HCT116 (cell line): ENCODE data around the gene CD109. TPM values are rescaled to one million over a fixed set of nuclear protein-coding genes. Genes with fewer than 3 reads are reported as not detected.

Experiments used
- ATAC-seq: fragments of 200-7000 bp; cut with Tn5 transposase; 2 replicates; pipeline ENCODE4 v1.9.1; 2020; ENCODE audit warnings: mild to moderate bottlenecking, moderate library complexity
- BruUV-seq: library from RNA; stranded (reverse); fragments of 400-500 nt; replicated peaks from 2 replicates; lab custom pipeline; 2021; lab: Mats Ljungman, UMichigan
- CTCF ChIA-PET: fragments of 300-600 bp; sonication (Branson Sonifier 250); formaldehyde crosslinking; loops from one replicate; lab custom pipeline; 2021; ENCODE audit warnings: antibody characterized with exemption; lab: Charles Lee
- POLR2A ChIA-PET: fragments of 300-600, 350-600 bp; sonication (Branson Sonifier 250); formaldehyde crosslinking; loops from one replicate; lab custom pipeline; 2021; ENCODE audit warnings: antibody characterized with exemption; lab: Charles Lee
- RAD21 ChIA-PET, 2 experiments: fragments of 300-600 bp; sonication (Branson Sonifier 250); formaldehyde crosslinking; loops; one replicate each; lab custom pipeline; 2023; ENCODE audit warnings: low total read pairs in 2 of 2; ENCODE audit not compliant: uncharacterized antibody in 2 of 2, unreplicated experiment in 2 of 2, low non-redundant PET in 1 of 2; lab: Charles Lee
- DNase-seq: peaks from one replicate; pipeline ENCODE4 v3.0.0-alpha.2; 2010; ENCODE audit warnings: low read depth, low spot score
- H2AFZ ChIP-seq: fragments of 200-600 bp; shearing (Covaris generic), sonication (generic); 2 replicates; pipeline ENCODE4 v1.6.1; 2017; ENCODE audit warnings: low read depth, mixed run types, mixed read lengths, antibody characterized with exemption, low read length; ENCODE audit not compliant: poor library complexity, severe bottlenecking
- H3K27ac ChIP-seq: 2 replicates; pipeline ENCODE4 v1.5.1; 2012; ENCODE audit warnings: low read depth, low read length
- H3K27me3 ChIP-seq: fragments of 200-600 bp; sonication (generic); 2 replicates; pipeline ENCODE4 v1.6.1; 2016; ENCODE audit warnings: mixed run types, low read length, mixed read lengths; ENCODE audit not compliant: insufficient read depth
- H3K36me3 ChIP-seq, 2 experiments: fragments of 200-500 bp in 1 of 2; fragments of 200-600 bp in 1 of 2; sonication (Bioruptor generic) in 1 of 2; sonication (generic) in 1 of 2; 2 replicates each; pipeline versions ENCODE4 v1.5.1 to v1.6.1; 2014 to 2016; ENCODE audit warnings: low read length in 2 of 2, inconsistent platforms in 1 of 2, mixed read lengths in 1 of 2, mixed run types in 1 of 2; ENCODE audit not compliant: insufficient read depth in 2 of 2, control insufficient read depth in 1 of 2
- H3K4me1 ChIP-seq, 2 experiments: fragments of 200-600 bp in 1 of 2; sonication (generic) in 1 of 2; 2 replicates each; pipeline versions ENCODE4 v1.5.1 to v1.6.1; 2012 to 2017; ENCODE audit warnings: low read length in 2 of 2, inconsistent platforms in 1 of 2, mild to moderate bottlenecking in 1 of 2, mixed read lengths in 1 of 2, mixed run types in 1 of 2, moderate library complexity in 1 of 2; ENCODE audit not compliant: insufficient read depth in 2 of 2, control insufficient read depth in 1 of 2
- H3K4me2 ChIP-seq: fragments of 200-600 bp; sonication (generic); 2 replicates; pipeline ENCODE4 v1.6.1; 2017; ENCODE audit warnings: mixed run types, low read length, mixed read lengths
- H3K4me3 ChIP-seq, 2 experiments: fragments of 200-600 bp in 1 of 2; sonication (generic) in 1 of 2; replicated peaks in 1 of 2; 2 replicates each; pipeline ENCODE4 v1.5.1; 2011 to 2016; ENCODE audit warnings: low read length in 2 of 2, control low read depth in 1 of 2, low read depth in 1 of 2, mild to moderate bottlenecking in 1 of 2, mixed read lengths in 1 of 2, mixed run types in 1 of 2
- H3K79me2 ChIP-seq: fragments of 200-600 bp; sonication (generic); 2 replicates; pipeline ENCODE4 v1.6.1; 2017; ENCODE audit warnings: mild to moderate bottlenecking, mixed run types, low read length, moderate library complexity, mixed read lengths; ENCODE audit not compliant: insufficient read depth
- H3K9ac ChIP-seq: fragments of 200-600 bp; sonication (generic); 2 replicates; pipeline ENCODE4 v1.6.1; 2016; ENCODE audit warnings: low read length, mixed read lengths
- H3K9me2 ChIP-seq: fragments of 200-600 bp; sonication (generic), shearing (Covaris generic); 2 replicates; pipeline ENCODE4 v1.6.1; 2017; ENCODE audit warnings: mixed run types, mild to moderate bottlenecking, moderate library complexity; ENCODE audit not compliant: insufficient read depth
- H3K9me3 ChIP-seq, 2 experiments: fragments of 200-500 bp in 1 of 2; fragments of 200-600 bp in 1 of 2; sonication (Bioruptor generic) in 1 of 2; sonication (generic) in 1 of 2; 2 replicates each; pipeline ENCODE4 v1.6.1; 2014 to 2017; ENCODE audit warnings: low read length in 2 of 2, mixed read lengths in 2 of 2, inconsistent platforms in 1 of 2, low read depth in 1 of 2, mild to moderate bottlenecking in 1 of 2, mixed run types in 1 of 2, moderate library complexity in 1 of 2; ENCODE audit not compliant: control insufficient read depth in 1 of 2, insufficient read depth in 1 of 2
- H4K20me1 ChIP-seq: fragments of 200-600 bp; sonication (generic), shearing (Covaris generic); 2 replicates; pipeline ENCODE4 v1.6.1; 2017; ENCODE audit warnings: mixed run types, mild to moderate bottlenecking, moderate library complexity; ENCODE audit not compliant: insufficient read depth
- CBX3 ChIP-seq: IDR thresholded peaks from 2 replicates; pipeline ENCODE4 v1.6.1; 2012; ENCODE audit warnings: low read depth
- CEBPB ChIP-seq: IDR thresholded peaks from 2 replicates; pipeline ENCODE4 v1.6.1; 2012; ENCODE audit warnings: low read depth
- EGR1 ChIP-seq: IDR thresholded peaks from 2 replicates; pipeline ENCODE4 v1.6.1; 2012; ENCODE audit warnings: low read depth
- EZH2phosphoT487 ChIP-seq: fragments of 200-600 bp; IDR thresholded peaks from 2 replicates; pipeline ENCODE4 v1.6.1; 2018; ENCODE audit warnings: antibody characterized with exemption, borderline replicate concordance
- POLR2A ChIP-seq: IDR thresholded peaks from 2 replicates; pipeline ENCODE4 v1.7.0; 2011; ENCODE audit warnings: borderline replicate concordance; ENCODE audit not compliant: insufficient read depth, insufficient read length; ENCODE audit errors: extremely low read depth
- POLR2AphosphoS5 ChIP-seq: IDR thresholded peaks from 2 replicates; pipeline ENCODE4 v1.6.1; 2011; ENCODE audit warnings: mild to moderate bottlenecking, low read depth, low read length, moderate library complexity
- RAD21 ChIP-seq: IDR thresholded peaks from 2 replicates; pipeline ENCODE4 v1.6.1; 2012; ENCODE audit warnings: low read depth, mild to moderate bottlenecking
- SP1 ChIP-seq: IDR thresholded peaks from 2 replicates; pipeline ENCODE4 v1.6.1; 2012; ENCODE audit warnings: low read depth
- YY1 ChIP-seq: IDR thresholded peaks from 2 replicates; pipeline ENCODE4 v1.6.1; 2011; ENCODE audit warnings: low read length, low read depth, moderate library complexity, mild to moderate bottlenecking; ENCODE audit not compliant: insufficient replicate concordance; ENCODE audit errors: extremely low read depth
- ZFX ChIP-seq: fragments of 450-650 bp; IDR thresholded peaks from 2 replicates; pipeline ENCODE4 v1.6.1; 2017
- ZNF274 ChIP-seq: fragments of 200-500 bp; sonication (Bioruptor generic); IDR thresholded peaks from 2 replicates; pipeline ENCODE4 v1.6.1; 2014; ENCODE audit warnings: mild to moderate bottlenecking, low read depth, low read length, inconsistent platforms
- intact Hi-C: fragments of 100-400 bp; cut with micrococcal nuclease; formaldehyde crosslinking; loops from 2 replicates; pipeline ENCODE4 v1.10.0; 2022
- total RNA-seq: library from RNA; stranded (reverse); gene quantifications from one replicate; pipeline ENCODE4 v1.2.1, GENCODE V29; 2021; ENCODE audit not compliant: unreplicated experiment
- TF ChIP-seq, protein P1 (sequence below), 3 experiments: fragments of 200-600 bp in 1 of 3; sonication (generic) in 1 of 3; IDR thresholded peaks in 2 of 3; conservative IDR thresholded peaks in 1 of 3; 2 replicates each; pipeline ENCODE4 v1.5.1; 2012 to 2017; ENCODE audit warnings: low read depth in 2 of 3, low read length in 2 of 3, antibody characterized with exemption in 1 of 3, borderline replicate concordance in 1 of 3, control low read depth in 1 of 3, mild to moderate bottlenecking in 1 of 3, mixed read lengths in 1 of 3, mixed run types in 1 of 3, moderate library complexity in 1 of 3; ENCODE audit not compliant: insufficient read depth in 1 of 3
- TF ChIP-seq, protein P2 (sequence below): IDR thresholded peaks from 2 replicates; pipeline ENCODE4 v1.6.1; 2012; ENCODE audit warnings: low read depth

Gene CD109
- total RNA-seq, 1 experiment from 2014 or later: 42.1 TPM

DNA sequence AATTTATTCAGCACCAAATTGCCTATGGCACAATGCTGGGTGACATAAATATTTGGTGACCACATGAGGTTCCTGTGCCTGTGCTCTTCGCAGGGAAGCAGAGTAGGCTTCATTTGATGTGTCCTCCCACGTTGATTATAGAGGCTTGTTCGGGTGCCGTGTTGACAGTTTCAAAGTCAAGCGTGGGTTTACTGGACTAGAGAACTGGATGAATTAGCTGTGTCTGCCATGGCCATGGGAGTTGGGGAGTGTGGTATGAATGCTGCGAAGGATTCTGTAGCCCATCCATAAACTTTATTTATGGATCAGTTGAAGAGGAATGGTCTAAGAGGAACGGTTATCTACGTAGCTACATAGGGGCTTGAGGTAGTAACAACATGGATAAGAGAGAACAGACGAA, 11.0 kb downstream of the CD109 start:
- Histone ChIP-seq H3K4me2 (no peak overlapping the region), H3K27ac (no peak overlapping the region), H3K79me2 (peaks cover under 1% of the 10 kb centered on the region; the same call in 1 of the 2 replicates), H3K27me3 (no peaks in the 10 kb centered on the region), H3K4me3 (no peak overlapping the region), H3K36me3 (no peaks in the 10 kb centered on the region), H3K4me1 (peaks cover 45 to 68% of the 10 kb centered on the region in 2 experiments), H2AFZ (no peak overlapping the region), H4K20me1 (no peaks in the 10 kb centered on the region), H3K9me2 (no peaks in the 10 kb centered on the region), H3K9ac (no peak overlapping the region), H3K9me3 (no peaks in the 10 kb centered on the region)
- intact Hi-C loops: no loop called here
- ChIA-PET RAD21 (no interaction called here), CTCF (no interaction called here), POLR2A (no interaction called here)
- DNase-seq: no peak
- no peak for ATAC-seq
- TF ChIP-seq CEBPB (no peak), ZNF274 (no peak), ZFX (no peak), POLR2AphosphoS5 (no peak)
- BruUV-seq: no TSS peak

DNA sequence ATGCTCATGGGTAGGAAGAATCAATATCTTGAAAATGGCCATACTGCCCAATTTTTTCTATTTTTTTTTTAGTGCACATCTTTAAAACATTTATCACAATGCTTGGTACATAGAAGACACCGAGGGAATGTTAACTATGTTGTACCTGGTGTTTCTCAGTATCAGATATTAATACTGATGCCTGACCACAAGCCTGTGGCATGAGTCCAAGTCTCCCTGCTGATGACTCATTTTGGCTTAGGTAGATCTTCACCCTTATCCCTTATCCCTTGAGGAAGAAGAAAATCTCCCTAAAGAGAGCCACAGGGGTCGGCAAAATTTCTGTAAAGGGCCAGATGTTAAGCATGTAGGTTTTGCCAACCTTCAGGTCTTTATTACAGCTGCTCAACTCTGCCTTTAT, 14.5 kb downstream of the CD109 start:
- CTCF ChIA-PET: no interaction called here
- Histone ChIP-seq H3K79me2 (peaks cover 7% of the 10 kb centered on the region; the same call in 1 of the 2 replicates), H3K27ac (peak overlapping the region; percentile 67), H3K27me3 (no peaks in the 10 kb centered on the region), H3K36me3 (no peaks in the 10 kb centered on the region), H3K9me2 (no peaks in the 10 kb centered on the region), H3K9me3 (no peaks in the 10 kb centered on the region), H3K4me2 (peak overlapping the region; percentile 72), H3K4me1 (peaks cover 54 to 68% of the 10 kb centered on the region in 2 experiments), H2AFZ (no peak overlapping the region), H3K4me3 (peak overlapping the region in 1 of 2 experiments; percentile 32; a peak in 2 of 4 replicates), H3K9ac (peak overlapping the region; percentile 44), H4K20me1 (no peaks in the 10 kb centered on the region)
- intact Hi-C loops: loop anchor here (5.0 kb wide), 1 partner anchor 53 kb away; no protein-coding TSS in a partner anchor
- ATAC-seq (peak; percentile 71), DNase-seq (peak; percentile 82)
- BruUV-seq: no TSS peak
- POLR2A ChIA-PET: no interaction called here
- RAD21 ChIA-PET: no interaction called here
- no peak for TF ChIP-seq EZH2phosphoT487
- TF ChIP-seq ZFX: no peak
- TF ChIP-seq, protein P1, sequence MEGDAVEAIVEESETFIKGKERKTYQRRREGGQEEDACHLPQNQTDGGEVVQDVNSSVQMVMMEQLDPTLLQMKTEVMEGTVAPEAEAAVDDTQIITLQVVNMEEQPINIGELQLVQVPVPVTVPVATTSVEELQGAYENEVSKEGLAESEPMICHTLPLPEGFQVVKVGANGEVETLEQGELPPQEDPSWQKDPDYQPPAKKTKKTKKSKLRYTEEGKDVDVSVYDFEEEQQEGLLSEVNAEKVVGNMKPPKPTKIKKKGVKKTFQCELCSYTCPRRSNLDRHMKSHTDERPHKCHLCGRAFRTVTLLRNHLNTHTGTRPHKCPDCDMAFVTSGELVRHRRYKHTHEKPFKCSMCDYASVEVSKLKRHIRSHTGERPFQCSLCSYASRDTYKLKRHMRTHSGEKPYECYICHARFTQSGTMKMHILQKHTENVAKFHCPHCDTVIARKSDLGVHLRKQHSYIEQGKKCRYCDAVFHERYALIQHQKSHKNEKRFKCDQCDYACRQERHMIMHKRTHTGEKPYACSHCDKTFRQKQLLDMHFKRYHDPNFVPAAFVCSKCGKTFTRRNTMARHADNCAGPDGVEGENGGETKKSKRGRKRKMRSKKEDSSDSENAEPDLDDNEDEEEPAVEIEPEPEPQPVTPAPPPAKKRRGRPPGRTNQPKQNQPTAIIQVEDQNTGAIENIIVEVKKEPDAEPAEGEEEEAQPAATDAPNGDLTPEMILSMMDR (IDR thresholded peaks at IDR 0.05 in 2 of 3, conservative IDR thresholded peaks at IDR 0.05 in 1 of 3; ENCODE audit: borderline replicate concordance in 1 of 3, insufficient read depth in 1 of 3, low read depth in 2 of 3, low read length in 2 of 3): no peak
- no peak for TF ChIP-seq POLR2A
- TF ChIP-seq CBX3: peak; percentile 45; the same call in 1 of the 2 replicates
- peak; percentile 64 for TF ChIP-seq SP1
- TF ChIP-seq ZNF274: no peak
- TF ChIP-seq RAD21: 0 out of 2 replicates have a peak, but pooled peaks have one; percentile 2
- TF ChIP-seq YY1: no peak
- no peak for TF ChIP-seq CEBPB
- TF ChIP-seq, protein P2, sequence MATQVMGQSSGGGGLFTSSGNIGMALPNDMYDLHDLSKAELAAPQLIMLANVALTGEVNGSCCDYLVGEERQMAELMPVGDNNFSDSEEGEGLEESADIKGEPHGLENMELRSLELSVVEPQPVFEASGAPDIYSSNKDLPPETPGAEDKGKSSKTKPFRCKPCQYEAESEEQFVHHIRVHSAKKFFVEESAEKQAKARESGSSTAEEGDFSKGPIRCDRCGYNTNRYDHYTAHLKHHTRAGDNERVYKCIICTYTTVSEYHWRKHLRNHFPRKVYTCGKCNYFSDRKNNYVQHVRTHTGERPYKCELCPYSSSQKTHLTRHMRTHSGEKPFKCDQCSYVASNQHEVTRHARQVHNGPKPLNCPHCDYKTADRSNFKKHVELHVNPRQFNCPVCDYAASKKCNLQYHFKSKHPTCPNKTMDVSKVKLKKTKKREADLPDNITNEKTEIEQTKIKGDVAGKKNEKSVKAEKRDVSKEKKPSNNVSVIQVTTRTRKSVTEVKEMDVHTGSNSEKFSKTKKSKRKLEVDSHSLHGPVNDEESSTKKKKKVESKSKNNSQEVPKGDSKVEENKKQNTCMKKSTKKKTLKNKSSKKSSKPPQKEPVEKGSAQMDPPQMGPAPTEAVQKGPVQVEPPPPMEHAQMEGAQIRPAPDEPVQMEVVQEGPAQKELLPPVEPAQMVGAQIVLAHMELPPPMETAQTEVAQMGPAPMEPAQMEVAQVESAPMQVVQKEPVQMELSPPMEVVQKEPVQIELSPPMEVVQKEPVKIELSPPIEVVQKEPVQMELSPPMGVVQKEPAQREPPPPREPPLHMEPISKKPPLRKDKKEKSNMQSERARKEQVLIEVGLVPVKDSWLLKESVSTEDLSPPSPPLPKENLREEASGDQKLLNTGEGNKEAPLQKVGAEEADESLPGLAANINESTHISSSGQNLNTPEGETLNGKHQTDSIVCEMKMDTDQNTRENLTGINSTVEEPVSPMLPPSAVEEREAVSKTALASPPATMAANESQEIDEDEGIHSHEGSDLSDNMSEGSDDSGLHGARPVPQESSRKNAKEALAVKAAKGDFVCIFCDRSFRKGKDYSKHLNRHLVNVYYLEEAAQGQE: no peak
- no peak for TF ChIP-seq EGR1
